Heart left ventricle (tissue), 16 donors: ENCODE results near the gene IVD. TPM values are rescaled to one million over a fixed set of nuclear protein-coding genes. Genes with fewer than 3 reads are reported as not detected.

Experiments
- ATAC-seq, 4 donors: fragments of 200-7000 bp; cut with Tn5 transposase; one replicate each; pipeline ENCODE4 v1.9.1; 2020 to 2022; ENCODE audit warnings: moderate library complexity in 4 of 4, mild to moderate bottlenecking in 3 of 4, moderate number of reproducible peaks in 1 of 4
- DNase-seq, 5 donors: peaks; one replicate each; pipeline ENCODE4 v3.0.0-alpha.2; 2020
- H3K27ac ChIP-seq, 12 donors: fragments of 200-600 bp; sonication (generic) in 4 of 12; one replicate each; pipeline versions ENCODE4 v1.5.0 to v1.8.0; 2016 to 2022; ENCODE audit warnings: mild to moderate bottlenecking in 2 of 12
- H3K27me3 ChIP-seq, 9 donors: fragments of 200-600 bp; sonication (generic) in 2 of 9; one replicate each; pipeline versions ENCODE4 v1.5.1 to v1.8.0; 2016 to 2022; ENCODE audit warnings: mild to moderate bottlenecking in 3 of 9
- H3K36me3 ChIP-seq, 9 donors: fragments of 200-600 bp; sonication (generic) in 2 of 9; one replicate each; pipeline versions ENCODE4 v1.5.0 to v1.8.0; 2018 to 2022; ENCODE audit warnings: mild to moderate bottlenecking in 2 of 9
- H3K4me1 ChIP-seq, 12 donors: fragments of 200-600 bp; sonication (generic) in 4 of 12; one replicate each; pipeline versions ENCODE4 v1.5.0 to v1.8.0; 2016 to 2022; ENCODE audit warnings: mild to moderate bottlenecking in 3 of 12
- H3K4me3 ChIP-seq, 12 donors: fragments of 200-600 bp; sonication (generic) in 4 of 12; one replicate each; pipeline versions ENCODE4 v1.5.0 to v1.8.0; 2017 to 2022; ENCODE audit warnings: mild to moderate bottlenecking in 9 of 12, moderate library complexity in 4 of 12
- H3K9me3 ChIP-seq, 12 donors: fragments of 200-600 bp; sonication (generic) in 4 of 12; one replicate each; pipeline versions ENCODE4 v1.5.0 to v1.8.0; 2016 to 2022; ENCODE audit warnings: mild to moderate bottlenecking in 1 of 12
- POLR2A ChIP-seq, 2 donors: fragments of 450-650 bp; IDR thresholded peaks; one replicate each; pipeline ENCODE4 v1.6.1; 2017; ENCODE audit warnings: antibody characterized with exemption in 2 of 2, mild to moderate bottlenecking in 2 of 2, moderate library complexity in 2 of 2
- WGBS, 4 donors: extraction: QIAGEN DNeasy Blood & Tissue Kit in 2 of 4; methylation state at CpG; one replicate each; pipeline versions ENCODE4 v1.1.5 to v1.1.7; 2013 to 2018; 5-methylcytosine and 5-hydroxymethylcytosine counted together
- intact Hi-C, 10 donors: fragments of 100-400 bp; cut with DNase I; formaldehyde crosslinking; loops; one replicate each; pipeline versions ENCODE4 v1.11.1 to v1.14.2; 2022
- polyA plus RNA-seq, 2 donors: library from polyadenylated mRNA; stranded (reverse); fragments of 200-250 nt; gene quantifications; one replicate each; pipeline ENCODE4 v1.2.3, GENCODE V29; 2013
- total RNA-seq, 9 donors: library from RNA; depleted of rRNA in 2 of 9; stranded (reverse); fragments of >200 nt in 2 of 9; fragmentation: NEBNext Ultra II Directional in 3 of 9; extraction: Animal tissue kit (Norgen Biotek cat#: 25700) in 3 of 9; gene quantifications; one replicate each; pipeline versions ENCODE4 v1.1.0 to v1.2.4, GENCODE V29; 2016 to 2023
- TF ChIP-seq, protein P1 (sequence below), 12 donors: fragments of 200-600 bp; sonication (generic) in 4 of 12; IDR thresholded peaks; one replicate each; pipeline versions ENCODE4 v1.5.0 to v1.8.0; 2018 to 2022; ENCODE audit warnings: antibody characterized with exemption in 12 of 12, mild to moderate bottlenecking in 5 of 12
- donor health status: ischemic (EF 13 %, LVEDD 7.1; RV severe dilation, severe dysfunction).
- donor health status: healthy with polysubstance abuse.
- donor health status: DM: no; HTN: yes; CAD: no.
- donor health status: DM: no; HTN: no; CAD: no.
- donor health status: ischemic (EF 25% LVEDD 6.9; RV normal size, moderate dysfunction).
- donor health status: ischemic (EF 25% LVEDD 5.7; RV mildly dilated, moderate dysfunction).
- donor health status: healthy.
- donor health status: DM: yes; HTN: yes; CAD: no.
- donor health status: ischemic (EF 35%, LVEDD 5.7; RV mildly dilated, moderate dysfunction).
- donor health status: nonischemic (EF 11% LVEDD 7.7; RV severe dilation, severe dysfunction).
- donor health status: DM: yes; HTN: yes; CAD: no.
- donor health status: PGD.
- donor health status: ischemic (EF 29% LVEDD 5.4; RV normal size, mild dysfunction).
- donor health status: nonischemic (EF 23%, LVEDD 6.1; RV moderate dilation, normal function).

IVD gene
- total and polyA plus RNA-seq, 11 donors: 52.9 to 130 (median 95.1) TPM

GRCh38 chr15:40463279-40463678 is 57.7 kb downstream of the IVD start:
- Histone ChIP-seq H3K36me3 (peaks cover 0 to 90% (median 72%) of the 10 kb centered on the region in 9 donors), H3K4me1 (no peaks in the 10 kb centered on the region), H3K9me3 (no peaks in the 10 kb centered on the region), H3K4me3 (no peak overlapping the region), H3K27ac (no peak overlapping the region), H3K27me3 (no peaks in the 10 kb centered on the region)
- TF ChIP-seq, protein P1, sequence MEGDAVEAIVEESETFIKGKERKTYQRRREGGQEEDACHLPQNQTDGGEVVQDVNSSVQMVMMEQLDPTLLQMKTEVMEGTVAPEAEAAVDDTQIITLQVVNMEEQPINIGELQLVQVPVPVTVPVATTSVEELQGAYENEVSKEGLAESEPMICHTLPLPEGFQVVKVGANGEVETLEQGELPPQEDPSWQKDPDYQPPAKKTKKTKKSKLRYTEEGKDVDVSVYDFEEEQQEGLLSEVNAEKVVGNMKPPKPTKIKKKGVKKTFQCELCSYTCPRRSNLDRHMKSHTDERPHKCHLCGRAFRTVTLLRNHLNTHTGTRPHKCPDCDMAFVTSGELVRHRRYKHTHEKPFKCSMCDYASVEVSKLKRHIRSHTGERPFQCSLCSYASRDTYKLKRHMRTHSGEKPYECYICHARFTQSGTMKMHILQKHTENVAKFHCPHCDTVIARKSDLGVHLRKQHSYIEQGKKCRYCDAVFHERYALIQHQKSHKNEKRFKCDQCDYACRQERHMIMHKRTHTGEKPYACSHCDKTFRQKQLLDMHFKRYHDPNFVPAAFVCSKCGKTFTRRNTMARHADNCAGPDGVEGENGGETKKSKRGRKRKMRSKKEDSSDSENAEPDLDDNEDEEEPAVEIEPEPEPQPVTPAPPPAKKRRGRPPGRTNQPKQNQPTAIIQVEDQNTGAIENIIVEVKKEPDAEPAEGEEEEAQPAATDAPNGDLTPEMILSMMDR (IDR thresholded peaks at IDR 0.05): no peak
- no peak for TF ChIP-seq POLR2A (IDR thresholded peaks at IDR 0.05)
- 70 to 97% (median 94%) methylated on average over 2 of the region's 2 CpGs for WGBS, 4 donors
- ATAC-seq (no peak), DNase-seq (no peak)
- intact Hi-C loops: loop anchor here in 1 of 10 donors (10.0 kb wide), 1 partner anchor 642 kb away; no protein-coding TSS in a partner anchor

DNA sequence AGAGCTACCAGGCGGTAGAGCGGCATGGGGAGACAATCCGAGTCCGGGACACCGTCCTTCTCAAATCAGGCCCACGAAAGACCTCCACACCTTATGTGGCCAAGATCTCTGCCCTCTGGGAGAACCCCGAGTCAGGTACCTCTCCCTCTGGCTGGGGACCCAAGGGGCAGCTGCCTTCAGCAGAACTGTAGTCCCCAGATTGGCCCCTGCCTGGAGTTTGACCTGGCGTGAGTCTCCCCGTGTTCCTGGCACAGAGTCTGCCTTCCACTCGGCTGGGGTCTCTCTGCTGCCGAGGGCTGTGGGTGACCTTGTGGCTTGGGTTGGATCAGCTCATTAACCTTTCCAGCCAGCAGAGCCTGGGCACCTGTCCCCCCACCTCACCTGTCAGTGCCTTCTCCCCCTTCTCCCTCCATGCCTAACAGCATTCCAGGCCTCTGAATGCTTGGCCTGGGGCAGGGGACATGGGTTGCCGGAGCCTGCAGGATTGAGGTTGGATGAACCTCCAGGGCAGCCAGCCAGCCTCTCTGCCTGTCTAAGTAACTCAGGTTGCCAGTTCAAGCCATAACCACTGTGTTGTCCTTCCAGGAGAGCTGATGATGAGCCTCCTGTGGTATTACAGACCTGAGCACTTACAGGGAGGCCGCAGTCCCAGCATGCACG is 58.4 kb downstream of the IVD start:
- H3K4me1 ChIP-seq: no peaks in the 10 kb centered on the region
- WGBS, 4 donors: 91 to 93% (median 92%) methylated on average over 11 to 14 of the region's 14 CpGs
- intact Hi-C loops: loop anchor here in 1 of 10 donors (10.0 kb wide), 1 partner anchor 641 kb away; no protein-coding TSS in a partner anchor
- no peak for DNase-seq
- H3K4me3 ChIP-seq: no peak overlapping the region
- peaks cover 0 to 83% (median 65%) of the 10 kb centered on the region in 9 donors for H3K36me3 ChIP-seq
- H3K27ac ChIP-seq: no peak overlapping the region
- ATAC-seq: no peak
- TF ChIP-seq POLR2A (IDR thresholded peaks at IDR 0.05): no peak
- TF ChIP-seq, protein P1 (IDR thresholded peaks at IDR 0.05): no peak
- no peaks in the 10 kb centered on the region for H3K27me3 ChIP-seq
- H3K9me3 ChIP-seq: no peaks in the 10 kb centered on the region

DNA sequence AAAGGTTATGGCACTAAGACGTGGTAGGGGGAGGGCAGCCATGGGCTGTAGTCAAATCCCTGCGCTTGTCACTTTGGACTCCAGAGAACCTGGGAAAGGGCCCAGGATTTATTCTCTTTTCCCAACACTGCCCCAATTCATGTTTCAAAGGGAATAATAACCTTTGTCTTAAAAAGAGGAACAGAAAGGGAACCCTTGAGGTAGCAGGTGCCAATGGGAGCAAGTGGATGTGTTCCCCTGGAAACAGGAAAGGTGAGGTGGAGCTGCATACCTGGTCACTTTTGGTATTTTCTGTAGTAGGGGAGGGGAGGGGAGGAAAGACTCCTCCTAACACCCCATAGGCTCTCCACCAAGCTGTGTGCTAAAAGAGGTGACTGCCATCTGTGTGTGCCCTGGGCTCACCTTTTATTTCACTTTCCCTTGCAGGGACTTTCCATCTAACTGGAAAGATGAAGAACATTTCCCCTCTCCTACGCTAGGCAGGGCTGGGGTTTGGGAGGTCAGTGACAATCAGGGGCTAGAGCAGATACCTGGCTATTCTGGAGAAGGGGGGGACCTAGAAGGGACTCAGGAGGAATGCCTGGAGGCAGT is 59.1 kb downstream of the IVD start:
- Histone ChIP-seq H3K27ac (no peak overlapping the region), H3K4me3 (no peak overlapping the region), H3K36me3 (peaks cover 0 to 77% (median 58%) of the 10 kb centered on the region in 9 donors), H3K9me3 (no peaks in the 10 kb centered on the region), H3K27me3 (no peaks in the 10 kb centered on the region), H3K4me1 (peaks cover 0 to 3% (median 0%) of the 10 kb centered on the region in 12 donors)
- 90 to 97% (median 94%) methylated on average over 3 of the region's 3 CpGs for WGBS, 4 donors
- intact Hi-C loops: loop anchor here in 1 of 10 donors (10.0 kb wide), 1 partner anchor 640 kb away; no protein-coding TSS in a partner anchor
- ATAC-seq (no peak), DNase-seq (no peak)
- no peak for TF ChIP-seq POLR2A (IDR thresholded peaks at IDR 0.05)
- TF ChIP-seq, protein P1 (IDR thresholded peaks at IDR 0.05): no peak

GRCh38 chr15:40465939-40466338 is 60.3 kb downstream of the IVD start:
- H3K27me3 ChIP-seq: no peaks in the 10 kb centered on the region
- ATAC-seq (no peak), DNase-seq (peak in 1 of 5 donors; percentile 11)
- H3K9me3 ChIP-seq: no peaks in the 10 kb centered on the region
- peaks cover 0 to 65% (median 49%) of the 10 kb centered on the region in 9 donors for H3K36me3 ChIP-seq
- no peak overlapping the region for H3K27ac ChIP-seq
- peaks cover 0 to 11% (median 7%) of the 10 kb centered on the region in 12 donors for H3K4me1 ChIP-seq
- TF ChIP-seq POLR2A (IDR thresholded peaks at IDR 0.05): no peak
- TF ChIP-seq, protein P1 (IDR thresholded peaks at IDR 0.05): no peak
- intact Hi-C loops: loop anchor here in 1 of 10 donors (10.0 kb wide), 1 partner anchor 639 kb away; no protein-coding TSS in a partner anchor
- 95 to 100% (median 96%) methylated on average over 7 to 10 of the region's 10 CpGs for WGBS, 4 donors
- no peak overlapping the region for H3K4me3 ChIP-seq
